Spleen (tissue), 11 donors: ENCODE measurements around the gene LYPD1. TPM values are rescaled to one million over a fixed set of nuclear protein-coding genes. Genes with fewer than 3 reads are reported as not detected.

Experiments used
- DNase-seq: peaks from one replicate; pipeline ENCODE4 v3.0.0-alpha.2; 2020
- H3K27ac ChIP-seq, 8 donors: fragments of 200-600 bp; sonication (generic) in 7 of 8; 1 replicate in 4 of 8; 2 replicates in 4 of 8; pipeline versions ENCODE4 v1.5.0 to v1.8.0; 2016 to 2021; ENCODE audit warnings: inconsistent platforms in 4 of 8, mild to moderate bottlenecking in 4 of 8, moderate library complexity in 1 of 8
- H3K27me3 ChIP-seq, 7 donors: fragments of 200-600 bp; sonication (generic) in 6 of 7; replicated peaks in 1 of 7; 1 replicate in 4 of 7; 2 replicates in 3 of 7; pipeline versions ENCODE4 v1.5.0 to v1.8.0; 2016 to 2021; ENCODE audit warnings: inconsistent platforms in 3 of 7, mild to moderate bottlenecking in 1 of 7
- H3K36me3 ChIP-seq, 6 donors: fragments of 200-600 bp; sonication (generic) in 5 of 6; 1 replicate in 4 of 6; 2 replicates in 2 of 6; pipeline versions ENCODE4 v1.5.0 to v1.8.0; 2016 to 2021; ENCODE audit warnings: inconsistent platforms in 2 of 6
- H3K4me1 ChIP-seq, 6 donors: fragments of 200-600 bp; sonication (generic) in 5 of 6; 1 replicate in 3 of 6; 2 replicates in 3 of 6; pipeline versions ENCODE4 v1.5.0 to v1.8.0; 2016 to 2021; ENCODE audit warnings: inconsistent platforms in 3 of 6
- H3K4me3 ChIP-seq, 8 donors: fragments of 200-600 bp; sonication (generic) in 7 of 8; 1 replicate in 4 of 8; 2 replicates in 4 of 8; pipeline versions ENCODE4 v1.5.0 to v1.8.0; 2016 to 2021; ENCODE audit warnings: inconsistent platforms in 4 of 8, mild to moderate bottlenecking in 4 of 8, moderate library complexity in 2 of 8
- H3K9me3 ChIP-seq, 8 donors: fragments of 200-600 bp; sonication (generic) in 7 of 8; 1 replicate in 4 of 8; 2 replicates in 4 of 8; pipeline versions ENCODE4 v1.5.0 to v1.8.0; 2016 to 2021; ENCODE audit warnings: inconsistent platforms in 4 of 8
- CTCF ChIP-seq, 11 experiments: fragments of 200-600 bp in 7 of 11; fragments of 450-650 bp in 4 of 11; sonication (generic) in 4 of 11; IDR thresholded peaks in 8 of 11; conservative IDR thresholded peaks in 3 of 11; 1 replicate in 7 of 11; 2 replicates in 4 of 11; pipeline versions ENCODE4 v1.4.0 to v1.8.0; 2016 to 2021; ENCODE audit warnings: antibody characterized with exemption in 11 of 11, inconsistent platforms in 4 of 11, mild to moderate bottlenecking in 1 of 11
- POLR2A ChIP-seq, 3 donors: fragments of 450-650 bp; IDR thresholded peaks; one replicate each; pipeline ENCODE4 v1.5.1; 2017; ENCODE audit warnings: antibody characterized with exemption in 3 of 3, mild to moderate bottlenecking in 1 of 3
- POLR2AphosphoS5 ChIP-seq, 3 donors: sonication (generic); formaldehyde crosslinking; IDR thresholded peaks; one replicate each; pipeline ENCODE4 v1.5.1; 2017; ENCODE audit warnings: antibody characterized with exemption in 3 of 3
- WGBS, 5 donors: extraction: QIAGEN DNeasy Blood & Tissue Kit in 3 of 5; methylation state at CpG; one replicate each; pipeline versions ENCODE4 v1.1.5 to v1.1.7; 2013 to 2018; 5-methylcytosine and 5-hydroxymethylcytosine counted together
- intact Hi-C: fragments of 100-400 bp; cut with DNase I; formaldehyde crosslinking; loops from one replicate; pipeline ENCODE4 v1.15.0; 2023; ENCODE audit warnings: low total_unique reads
- polyA plus RNA-seq, 3 donors: library from polyadenylated mRNA; stranded (reverse); fragments of 200-250 nt; gene quantifications; one replicate each; pipeline ENCODE4 v1.2.1, GENCODE V29; 2013
- total RNA-seq, 7 donors: library from RNA; depleted of rRNA in 3 of 7; stranded (reverse); fragments of >200 nt in 3 of 7; fragmentation: NEBNext Ultra II Directional in 4 of 7; extraction: Animal tissue kit (Norgen Biotek cat#: 25700) in 4 of 7; gene quantifications; one replicate each; pipeline versions ENCODE4 v1.1.0 to v1.2.1, GENCODE V29; 2016 to 2021
- donor health status: healthy with polysubstance abuse.
- donor health status: DM: no; HTN: no; CAD: no; lungs with moderate emphysema.
- donor health status: DM: no; HTN: no; CAD: no.
- donor health status: Bipolar disorder and iron deficiency.
- donor health status: healthy.
- donor health status: DM: no; HTN: no; CAD: no.
- donor health status: DM: yes; HTN: yes; CAD: no.

Gene LYPD1
- total and polyA plus RNA-seq, 10 donors, result 0.10 to 4.3 (median 0.46) TPM

- H3K36me3 ChIP-seq, result no peaks in the 10 kb centered on the region
- WGBS, 5 donors, result 51 to 63% (median 56%) methylated on average over 4 of the region's 4 CpGs
- no peak overlapping the region for H3K4me3 ChIP-seq
- H3K9me3 ChIP-seq, result no peaks in the 10 kb centered on the region
- H3K4me1 ChIP-seq, result no peaks in the 10 kb centered on the region
- H3K27me3 ChIP-seq, result no peaks in the 10 kb centered on the region
- intact Hi-C loops, result no loop called here
- TF ChIP-seq CTCF (IDR thresholded peaks at IDR 0.05 in 8 of 11, conservative IDR thresholded peaks at IDR 0.05 in 3 of 11) (no peak), POLR2A (IDR thresholded peaks at IDR 0.05) (no peak), POLR2AphosphoS5 (IDR thresholded peaks at IDR 0.05) (no peak)
- no peak for DNase-seq
- H3K27ac ChIP-seq, result no peak overlapping the region
These were observed 27.7 kb upstream of the LYPD1 start for GRCh38 chr2:132697556-132698205.

- Histone ChIP-seq H3K27ac (no peak overlapping the region), H3K27me3 (no peaks in the 10 kb centered on the region), H3K4me3 (no peak overlapping the region), H3K9me3 (no peaks in the 10 kb centered on the region), H3K4me1 (no peaks in the 10 kb centered on the region), H3K36me3 (no peaks in the 10 kb centered on the region)
- intact Hi-C loops, result no loop called here
- TF ChIP-seq CTCF (IDR thresholded peaks at IDR 0.05 in 8 of 11, conservative IDR thresholded peaks at IDR 0.05 in 3 of 11) (no peak), POLR2A (IDR thresholded peaks at IDR 0.05) (no peak), POLR2AphosphoS5 (IDR thresholded peaks at IDR 0.05) (no peak)
- 88 to 95% (median 90%) methylated on average over 1 of the region's 1 CpG for WGBS, 5 donors
- DNase-seq, result no peak
These were observed 22.8 kb upstream of the LYPD1 start for GRCh38 chr2:132692816-132693215.

GRCh38 chr2:132691556-132691955 lies 21.6 kb upstream of the LYPD1 start:
- WGBS, 5 donors, result 82 to 93% (median 89%) methylated on average over 4 of the region's 4 CpGs
- H3K27me3 ChIP-seq, result no peaks in the 10 kb centered on the region
- intact Hi-C loops, result no loop called here

More at GRCh38 chr2:132691556-132691955, 21.6 kb upstream of the LYPD1 start:
- Histone ChIP-seq H3K27ac (no peak overlapping the region), H3K4me3 (no peak overlapping the region), H3K4me1 (no peaks in the 10 kb centered on the region), H3K36me3 (no peaks in the 10 kb centered on the region), H3K9me3 (no peaks in the 10 kb centered on the region)
- DNase-seq, result no peak
- no peak for TF ChIP-seq POLR2A (IDR thresholded peaks at IDR 0.05)
- no peak for TF ChIP-seq CTCF (IDR thresholded peaks at IDR 0.05 in 8 of 11, conservative IDR thresholded peaks at IDR 0.05 in 3 of 11)
- TF ChIP-seq POLR2AphosphoS5 (IDR thresholded peaks at IDR 0.05), result no peak
